OCI-LY1 (cell line): ENCODE results near the gene PLXNA3.

ENCODE experiments used
- EZH2 ChIP-seq: fragments of 200-600 bp; sonication (generic), shearing (Covaris generic); IDR thresholded peaks from 2 replicates; pipeline ENCODE4 v1.8.0; 2017; ENCODE audit warnings: borderline replicate concordance, mixed run types, mild to moderate bottlenecking, antibody characterized with exemption, low read length, moderate library complexity, mixed read lengths
- TF ChIP-seq, protein P1 (sequence below): fragments of 200-600 bp; sonication (generic), shearing (Covaris generic); IDR thresholded peaks from 2 replicates; pipeline ENCODE4 v1.5.1; 2017; ENCODE audit warnings: mild to moderate bottlenecking, antibody characterized with exemption, low read length, moderate library complexity, mixed read lengths

- TF ChIP-seq, protein P1, sequence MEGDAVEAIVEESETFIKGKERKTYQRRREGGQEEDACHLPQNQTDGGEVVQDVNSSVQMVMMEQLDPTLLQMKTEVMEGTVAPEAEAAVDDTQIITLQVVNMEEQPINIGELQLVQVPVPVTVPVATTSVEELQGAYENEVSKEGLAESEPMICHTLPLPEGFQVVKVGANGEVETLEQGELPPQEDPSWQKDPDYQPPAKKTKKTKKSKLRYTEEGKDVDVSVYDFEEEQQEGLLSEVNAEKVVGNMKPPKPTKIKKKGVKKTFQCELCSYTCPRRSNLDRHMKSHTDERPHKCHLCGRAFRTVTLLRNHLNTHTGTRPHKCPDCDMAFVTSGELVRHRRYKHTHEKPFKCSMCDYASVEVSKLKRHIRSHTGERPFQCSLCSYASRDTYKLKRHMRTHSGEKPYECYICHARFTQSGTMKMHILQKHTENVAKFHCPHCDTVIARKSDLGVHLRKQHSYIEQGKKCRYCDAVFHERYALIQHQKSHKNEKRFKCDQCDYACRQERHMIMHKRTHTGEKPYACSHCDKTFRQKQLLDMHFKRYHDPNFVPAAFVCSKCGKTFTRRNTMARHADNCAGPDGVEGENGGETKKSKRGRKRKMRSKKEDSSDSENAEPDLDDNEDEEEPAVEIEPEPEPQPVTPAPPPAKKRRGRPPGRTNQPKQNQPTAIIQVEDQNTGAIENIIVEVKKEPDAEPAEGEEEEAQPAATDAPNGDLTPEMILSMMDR, result no peak
- no peak for TF ChIP-seq EZH2
Observed at GRCh38 chrX:154517101-154517781, 59.2 kb downstream of the PLXNA3 start.
